Measurements from ENCODE around the gene TMBIM6. TPM values are rescaled to one million over a fixed set of nuclear protein-coding genes. Genes with fewer than 3 reads are reported as not detected.

The TMBIM6 gene
- total RNA-seq, 1 experiment from 2014 or later = 525 TPM

GRCh38 chr12:49693931-49694444 lies 47.4 kb upstream of the TMBIM6 start:
- in situ Hi-C loops (cut with HindIII; ENCODE audit: low pct_unique_long_range_greater_than_20kb, low sequenced_read_pairs) (no loop called here), intact Hi-C loops (cut with micrococcal nuclease; ENCODE audit: unreplicated experiment) (no loop called here)
- no peak overlapping the region for H3K27ac ChIP-seq (ENCODE audit: low read length)
- no peaks in the 10 kb centered on the region for H3K9me3 ChIP-seq (ENCODE audit: control insufficient read depth, insufficient read depth, low read depth, low read length)
- no peaks in the 10 kb centered on the region for H3K36me3 ChIP-seq (ENCODE audit: control insufficient read depth, insufficient read depth, low read length)
- ChIA-PET POLR2A (interaction anchor here (0.6 kb wide), 1 partner anchor 348 kb away, joined by 14 read pairs; no protein-coding TSS in a partner anchor), CTCF (no interaction called here)
- ATAC-seq (no peak), DNase-seq (ENCODE audit: low read depth, low spot score) (no peak)
- no peaks in the 10 kb centered on the region; the same call in 1 of the 2 replicates for H3K4me1 ChIP-seq (ENCODE audit: control insufficient read depth, insufficient read depth, low read length)
- BruUV-seq (replicated peaks) = no TSS peak
- TF ChIP-seq, protein P1, sequence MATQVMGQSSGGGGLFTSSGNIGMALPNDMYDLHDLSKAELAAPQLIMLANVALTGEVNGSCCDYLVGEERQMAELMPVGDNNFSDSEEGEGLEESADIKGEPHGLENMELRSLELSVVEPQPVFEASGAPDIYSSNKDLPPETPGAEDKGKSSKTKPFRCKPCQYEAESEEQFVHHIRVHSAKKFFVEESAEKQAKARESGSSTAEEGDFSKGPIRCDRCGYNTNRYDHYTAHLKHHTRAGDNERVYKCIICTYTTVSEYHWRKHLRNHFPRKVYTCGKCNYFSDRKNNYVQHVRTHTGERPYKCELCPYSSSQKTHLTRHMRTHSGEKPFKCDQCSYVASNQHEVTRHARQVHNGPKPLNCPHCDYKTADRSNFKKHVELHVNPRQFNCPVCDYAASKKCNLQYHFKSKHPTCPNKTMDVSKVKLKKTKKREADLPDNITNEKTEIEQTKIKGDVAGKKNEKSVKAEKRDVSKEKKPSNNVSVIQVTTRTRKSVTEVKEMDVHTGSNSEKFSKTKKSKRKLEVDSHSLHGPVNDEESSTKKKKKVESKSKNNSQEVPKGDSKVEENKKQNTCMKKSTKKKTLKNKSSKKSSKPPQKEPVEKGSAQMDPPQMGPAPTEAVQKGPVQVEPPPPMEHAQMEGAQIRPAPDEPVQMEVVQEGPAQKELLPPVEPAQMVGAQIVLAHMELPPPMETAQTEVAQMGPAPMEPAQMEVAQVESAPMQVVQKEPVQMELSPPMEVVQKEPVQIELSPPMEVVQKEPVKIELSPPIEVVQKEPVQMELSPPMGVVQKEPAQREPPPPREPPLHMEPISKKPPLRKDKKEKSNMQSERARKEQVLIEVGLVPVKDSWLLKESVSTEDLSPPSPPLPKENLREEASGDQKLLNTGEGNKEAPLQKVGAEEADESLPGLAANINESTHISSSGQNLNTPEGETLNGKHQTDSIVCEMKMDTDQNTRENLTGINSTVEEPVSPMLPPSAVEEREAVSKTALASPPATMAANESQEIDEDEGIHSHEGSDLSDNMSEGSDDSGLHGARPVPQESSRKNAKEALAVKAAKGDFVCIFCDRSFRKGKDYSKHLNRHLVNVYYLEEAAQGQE (IDR thresholded peaks at IDR 0.05; ENCODE audit: insufficient read depth in 1 of 2, low read depth in 2 of 2, low read length in 1 of 2) = no peak
- TF ChIP-seq CTCF (IDR thresholded peaks at IDR 0.05) (no peak), SIN3A (IDR thresholded peaks at IDR 0.05; ENCODE audit: borderline replicate concordance, insufficient read depth, low read depth, low read length) (no peak), TCF7L2 (IDR thresholded peaks at IDR 0.05; ENCODE audit: low read depth, low read length) (no peak), POLR2AphosphoS5 (IDR thresholded peaks at IDR 0.05; ENCODE audit: low read depth, low read length) (no peak)
- no peaks in the 10 kb centered on the region for H3K27me3 ChIP-seq (ENCODE audit: control insufficient read depth, insufficient read depth, low read length)
- H3K4me3 ChIP-seq (ENCODE audit: low read depth in 2 of 2, low read length in 2 of 2) = no peak overlapping the region

DNA sequence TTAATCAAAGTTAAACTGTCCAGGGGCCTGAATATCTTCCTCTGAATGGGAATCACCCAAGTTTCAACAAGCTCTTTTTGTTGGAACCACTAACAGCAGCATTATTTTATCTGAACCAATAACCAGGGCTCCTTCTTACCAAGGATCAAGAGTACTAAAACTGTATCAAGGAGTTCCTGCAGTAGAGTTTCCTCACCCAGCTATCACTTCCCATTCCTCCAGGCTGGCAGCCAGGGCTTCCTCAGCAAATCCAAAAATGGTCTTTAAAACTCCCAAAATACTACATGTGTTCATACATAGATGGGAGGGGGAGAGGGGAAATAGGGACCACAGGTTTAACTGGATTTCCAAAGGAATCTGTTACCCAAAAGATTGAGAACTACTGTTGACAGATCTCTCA lies 44.6 kb upstream of the TMBIM6 start:
- no peak for ATAC-seq
- intact Hi-C loops (cut with micrococcal nuclease; ENCODE audit: unreplicated experiment) (no loop called here), in situ Hi-C loops (cut with HindIII; ENCODE audit: low pct_unique_long_range_greater_than_20kb, low sequenced_read_pairs) (no loop called here)
- BruUV-seq (replicated peaks) = no TSS peak
- Histone ChIP-seq H3K9me3 (ENCODE audit: control insufficient read depth, insufficient read depth, low read depth, low read length) (no peaks in the 10 kb centered on the region), H3K27me3 (ENCODE audit: control insufficient read depth, insufficient read depth, low read length) (no peaks in the 10 kb centered on the region), H3K27ac (ENCODE audit: low read length) (no peak overlapping the region), H3K4me1 (ENCODE audit: control insufficient read depth, insufficient read depth, low read length) (no peaks in the 10 kb centered on the region; the same call in 1 of the 2 replicates), H3K4me3 (ENCODE audit: low read depth in 2 of 2, low read length in 2 of 2) (no peak overlapping the region), H3K36me3 (ENCODE audit: control insufficient read depth, insufficient read depth, low read length) (no peaks in the 10 kb centered on the region)
- DNase-seq (ENCODE audit: low read depth, low spot score) = no peak
- ChIA-PET POLR2A (interaction anchor here (0.6 kb wide), 1 partner anchor 58 kb away, joined by 3 read pairs; no protein-coding TSS in a partner anchor), CTCF (interaction anchor here (0.6 to 1.0 kb wide), 3 partner anchors 52 to 952 kb away, joined by 3 to 5 read pairs (median 3); no protein-coding TSS in a partner anchor)
- TF ChIP-seq TCF7L2 (IDR thresholded peaks at IDR 0.05; ENCODE audit: low read depth, low read length) (no peak), SIN3A (IDR thresholded peaks at IDR 0.05; ENCODE audit: borderline replicate concordance, insufficient read depth, low read depth, low read length) (no peak), POLR2AphosphoS5 (IDR thresholded peaks at IDR 0.05; ENCODE audit: low read depth, low read length) (no peak), CTCF (IDR thresholded peaks at IDR 0.05) (no peak)
- TF ChIP-seq, protein P1 (IDR thresholded peaks at IDR 0.05; ENCODE audit: insufficient read depth in 1 of 2, low read depth in 2 of 2, low read length in 1 of 2) = no peak
